AG04450 (cell line): ENCODE results near the gene DLGAP4. TPM values are rescaled to one million over a fixed set of nuclear protein-coding genes. Genes with fewer than 3 reads are reported as not detected.

ENCODE experiments used
- CTCF ChIA-PET: fragments of 300-600, 350-600 bp; formaldehyde crosslinking; extraction: SDS; loops from one replicate; lab custom pipeline; 2022; ENCODE audit warnings: antibody characterized with exemption, inconsistent platforms; lab: Charles Lee
- POLR2A ChIA-PET: fragments of 350-600 bp; formaldehyde crosslinking; extraction: SDS; loops from one replicate; lab custom pipeline; 2021; ENCODE audit warnings: antibody characterized with exemption, inconsistent platforms; lab: Yijun Ruan, JAX
- DNase-seq: peaks from one replicate; pipeline ENCODE4 v3.0.0-alpha.2; 2011; ENCODE audit warnings: low read depth, low spot score
- H3K27ac ChIP-seq: one replicate; pipeline ENCODE4 v1.5.1; 2012; ENCODE audit warnings: low read depth, low read length, control low read depth
- H3K27me3 ChIP-seq: one replicate; pipeline ENCODE4 v1.6.0; 2012; ENCODE audit warnings: low read length; ENCODE audit not compliant: control insufficient read depth, insufficient read depth
- H3K4me3 ChIP-seq: 2 replicates; pipeline ENCODE4 v1.5.1; 2011; ENCODE audit warnings: mild to moderate bottlenecking, low read depth, low read length, control low read depth
- H3K9me3 ChIP-seq: 2 replicates; pipeline ENCODE4 v1.5.1; 2012; ENCODE audit warnings: low read length; ENCODE audit not compliant: control insufficient read depth, insufficient read depth
- polyA plus RNA-seq: library from polyadenylated mRNA; depleted of rRNA; stranded (reverse); fragments of >200 nt; gene quantifications from 2 replicates; pipeline ENCODE4 v1.2.3, GENCODE V29; 2011
- TF ChIP-seq, protein P1 (sequence below): IDR thresholded peaks from 2 replicates; pipeline ENCODE4 v1.5.1; 2011; ENCODE audit warnings: low read depth, low read length, control low read depth, inconsistent platforms

DLGAP4 gene
- polyA plus RNA-seq, 1 experiment, result 17.7 TPM

- Histone ChIP-seq H3K27ac (no peak overlapping the region), H3K27me3 (peaks cover 36% of the 10 kb centered on the region), H3K9me3 (no peaks in the 10 kb centered on the region; the same call in 1 of the 2 replicates), H3K4me3 (no peak overlapping the region)
- CTCF ChIA-PET, result no interaction called here
- POLR2A ChIA-PET, result no interaction called here
- no peak for DNase-seq
- TF ChIP-seq, protein P1, sequence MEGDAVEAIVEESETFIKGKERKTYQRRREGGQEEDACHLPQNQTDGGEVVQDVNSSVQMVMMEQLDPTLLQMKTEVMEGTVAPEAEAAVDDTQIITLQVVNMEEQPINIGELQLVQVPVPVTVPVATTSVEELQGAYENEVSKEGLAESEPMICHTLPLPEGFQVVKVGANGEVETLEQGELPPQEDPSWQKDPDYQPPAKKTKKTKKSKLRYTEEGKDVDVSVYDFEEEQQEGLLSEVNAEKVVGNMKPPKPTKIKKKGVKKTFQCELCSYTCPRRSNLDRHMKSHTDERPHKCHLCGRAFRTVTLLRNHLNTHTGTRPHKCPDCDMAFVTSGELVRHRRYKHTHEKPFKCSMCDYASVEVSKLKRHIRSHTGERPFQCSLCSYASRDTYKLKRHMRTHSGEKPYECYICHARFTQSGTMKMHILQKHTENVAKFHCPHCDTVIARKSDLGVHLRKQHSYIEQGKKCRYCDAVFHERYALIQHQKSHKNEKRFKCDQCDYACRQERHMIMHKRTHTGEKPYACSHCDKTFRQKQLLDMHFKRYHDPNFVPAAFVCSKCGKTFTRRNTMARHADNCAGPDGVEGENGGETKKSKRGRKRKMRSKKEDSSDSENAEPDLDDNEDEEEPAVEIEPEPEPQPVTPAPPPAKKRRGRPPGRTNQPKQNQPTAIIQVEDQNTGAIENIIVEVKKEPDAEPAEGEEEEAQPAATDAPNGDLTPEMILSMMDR, result no peak
These were observed 6.7 kb downstream of the DLGAP4 start for GRCh38 chr20:36312724-36313441.

DNA sequence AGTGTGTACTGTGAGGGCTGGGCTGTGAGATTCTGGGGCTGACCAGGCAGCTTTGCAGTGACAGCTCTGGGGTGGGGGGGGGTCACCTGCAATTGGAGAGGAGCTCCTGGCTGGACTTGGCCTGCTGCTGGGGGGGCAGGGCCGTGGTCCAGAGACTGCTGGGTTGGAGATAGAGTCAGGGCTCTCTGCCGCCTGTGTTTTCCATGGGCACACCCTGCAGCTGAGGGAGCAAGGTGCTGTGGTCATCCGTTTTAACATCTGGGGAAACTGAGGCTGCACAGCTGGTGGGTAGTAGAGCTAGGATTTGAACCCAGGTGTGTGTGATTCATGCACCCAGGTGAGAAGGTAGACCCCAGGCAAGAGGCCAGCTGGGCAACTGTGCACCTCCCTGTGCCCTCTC, 7.3 kb downstream of the DLGAP4 start:
- no peak overlapping the region for H3K4me3 ChIP-seq
- CTCF ChIA-PET, result no interaction called here
- no peak for DNase-seq
- H3K27ac ChIP-seq, result no peak overlapping the region
- POLR2A ChIA-PET, result no interaction called here
- TF ChIP-seq, protein P1, result no peak
- peaks cover 30% of the 10 kb centered on the region for H3K27me3 ChIP-seq
- no peaks in the 10 kb centered on the region; the same call in 1 of the 2 replicates for H3K9me3 ChIP-seq

DNA sequence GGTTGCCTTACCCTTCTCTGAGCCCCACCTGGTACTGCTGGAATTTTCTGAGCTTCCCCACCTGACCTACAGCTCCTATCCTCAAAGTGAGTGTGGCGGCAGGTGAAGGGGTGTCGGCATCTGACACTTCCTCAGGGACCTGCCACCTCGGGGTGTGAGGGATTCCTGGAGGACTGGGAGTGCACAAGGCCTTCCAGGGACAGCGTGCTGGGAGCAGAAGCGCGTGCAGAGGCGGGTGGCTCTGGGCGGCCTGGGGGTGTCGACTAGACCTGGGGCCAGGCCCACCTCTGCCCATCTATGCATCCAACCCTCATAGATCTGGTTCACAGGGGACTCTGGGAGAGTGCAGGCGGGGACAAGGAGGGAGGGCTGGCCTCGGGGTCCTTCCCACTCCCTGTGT, 7.8 kb downstream of the DLGAP4 start:
- DNase-seq, result no peak
- no peaks in the 10 kb centered on the region; the same call in 1 of the 2 replicates for H3K9me3 ChIP-seq
- ChIA-PET CTCF (no interaction called here), POLR2A (no interaction called here)
- TF ChIP-seq, protein P1, result no peak
- no peak overlapping the region for H3K27ac ChIP-seq
- no peak overlapping the region for H3K4me3 ChIP-seq
- peaks cover 26% of the 10 kb centered on the region for H3K27me3 ChIP-seq

GRCh38 chr20:36314734-36315544, 8.8 kb downstream of the DLGAP4 start:
- ChIA-PET CTCF (no interaction called here), POLR2A (interaction anchor here (1.0 kb wide), 1 partner anchor 573 kb away, joined by 4 read pairs; the partner anchor contains the start of gene RBM39)
- no peak overlapping the region for H3K4me3 ChIP-seq
- H3K27me3 ChIP-seq, result peaks cover 17% of the 10 kb centered on the region
- H3K27ac ChIP-seq, result no peak overlapping the region
- H3K9me3 ChIP-seq, result no peaks in the 10 kb centered on the region; the same call in 1 of the 2 replicates
- no peak for DNase-seq
- TF ChIP-seq, protein P1, result no peak
